SK-N-DZ (cell line): ENCODE measurements around the gene WFDC5.
"Not testable (repeated sequence)": the region's sequence is repeated elsewhere in the genome, so short reads cannot be mapped to it uniquely, and the experiment has no call there.

ENCODE experiments used
- DNase-seq: peaks from one replicate; pipeline ENCODE4 v3.0.0-alpha.2; 2015; ENCODE audit warnings: low spot score

Gene WFDC5

DNA sequence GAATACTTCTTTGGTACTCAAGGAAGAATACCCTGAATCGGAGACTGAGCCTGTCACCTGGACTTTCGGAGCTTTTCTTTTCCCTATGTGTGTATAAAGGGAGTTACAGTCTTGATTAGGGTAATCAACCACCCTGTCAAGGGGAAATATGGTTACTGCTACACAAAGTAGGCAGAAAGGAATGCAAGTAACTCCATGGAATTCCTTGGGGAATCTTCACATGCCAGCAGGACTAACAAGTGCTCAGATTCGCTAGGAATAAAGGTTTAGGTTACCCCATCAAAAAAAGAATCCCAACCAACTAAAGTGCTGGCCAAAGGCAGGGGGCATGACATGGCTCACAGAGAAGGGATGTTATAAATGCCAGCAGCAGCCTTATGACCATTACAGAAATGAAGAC is 24.5 kb downstream of the WFDC5 start:
- no peak for DNase-seq

DNA sequence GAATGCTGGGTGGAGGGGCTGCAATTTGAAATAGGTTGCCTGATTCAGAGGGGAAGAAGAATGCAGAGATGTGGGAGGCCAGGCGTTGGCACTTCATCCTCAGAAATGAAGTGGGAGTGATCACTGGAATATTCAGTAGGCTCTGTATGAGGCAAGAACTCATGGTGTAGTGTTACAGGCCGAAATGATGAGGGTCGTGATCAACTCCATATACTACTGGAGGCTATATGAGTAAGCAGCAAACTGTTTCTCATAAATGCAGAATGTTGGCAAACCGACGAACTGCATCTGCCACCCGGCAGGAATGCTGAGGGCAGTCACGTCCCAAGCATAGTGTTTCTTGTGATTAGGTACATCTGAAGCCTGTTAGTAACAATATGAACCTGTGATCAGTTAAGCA is 26.7 kb downstream of the WFDC5 start:
- no peak for DNase-seq

DNA sequence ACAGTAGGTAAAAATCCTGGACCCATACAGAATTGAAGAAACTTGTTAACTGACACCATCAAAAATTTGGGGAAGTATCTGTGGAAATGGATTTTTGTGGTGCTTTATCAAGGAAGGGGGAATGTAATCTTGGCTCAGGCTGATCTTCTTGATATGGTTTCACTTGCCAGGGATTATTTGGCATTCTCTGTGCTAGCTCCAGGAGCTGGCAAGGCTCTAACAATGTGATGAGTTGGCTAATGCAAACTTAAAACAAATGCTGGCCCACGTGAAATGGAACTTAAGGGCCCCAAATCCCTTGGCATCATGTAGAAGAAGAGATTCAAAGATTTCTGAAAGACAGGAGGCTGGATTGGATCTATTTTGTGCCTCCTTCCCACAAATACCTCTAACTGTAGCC is 27.2 kb downstream of the WFDC5 start:
- no peak for DNase-seq

DNA sequence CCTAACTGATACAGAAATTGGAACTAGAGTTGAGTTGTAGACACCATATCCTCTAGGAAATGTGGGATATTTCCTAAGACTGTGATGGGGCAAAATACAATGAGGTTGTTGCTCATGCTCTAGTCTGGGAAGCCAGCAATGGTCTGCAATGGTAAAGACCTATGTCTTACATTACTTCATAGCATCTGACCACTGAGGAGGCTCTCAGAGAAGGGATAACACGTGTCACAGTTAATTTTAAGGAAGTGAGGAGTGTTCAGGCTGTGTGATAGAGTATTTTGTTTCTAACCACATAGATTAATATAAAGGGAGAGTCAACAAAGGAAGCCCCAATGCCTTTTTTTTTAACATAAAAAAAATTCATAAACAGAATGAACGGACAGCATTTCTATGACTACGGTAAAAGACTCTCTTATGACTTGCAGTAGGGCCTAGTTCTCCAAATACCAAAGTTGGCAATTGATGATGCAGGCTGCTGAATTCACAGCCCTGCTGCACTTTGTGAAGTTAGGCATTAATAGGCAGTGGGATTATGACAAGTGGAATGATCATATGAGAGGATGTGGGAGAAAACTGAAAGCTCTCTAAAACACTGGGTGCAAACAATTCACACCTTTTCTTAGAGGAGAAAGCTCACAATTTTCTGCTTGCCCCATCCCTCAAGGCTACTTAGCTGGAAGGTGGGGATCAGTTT is 27.7 kb downstream of the WFDC5 start:
- no peak for DNase-seq

DNA sequence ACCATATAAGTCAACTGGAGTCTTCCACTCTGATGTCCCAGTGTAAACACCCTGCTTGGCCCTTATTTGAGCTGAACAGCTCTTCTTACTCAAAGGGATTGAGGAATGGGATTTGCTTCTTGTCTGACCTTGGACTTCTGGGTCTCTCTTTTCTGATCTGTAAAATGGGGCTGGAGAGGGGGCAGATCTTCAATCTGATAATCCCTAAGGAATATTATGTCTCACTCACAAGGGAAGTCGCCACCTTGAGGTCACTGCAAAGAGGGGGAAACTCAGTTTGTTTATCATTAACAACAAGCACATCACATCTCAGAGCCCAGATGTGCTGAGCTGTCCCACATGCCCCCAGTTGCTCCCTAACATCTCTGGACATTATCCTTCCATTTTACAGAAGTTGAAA is 29.1 kb downstream of the WFDC5 start:
- DNase-seq = no peak

DNA sequence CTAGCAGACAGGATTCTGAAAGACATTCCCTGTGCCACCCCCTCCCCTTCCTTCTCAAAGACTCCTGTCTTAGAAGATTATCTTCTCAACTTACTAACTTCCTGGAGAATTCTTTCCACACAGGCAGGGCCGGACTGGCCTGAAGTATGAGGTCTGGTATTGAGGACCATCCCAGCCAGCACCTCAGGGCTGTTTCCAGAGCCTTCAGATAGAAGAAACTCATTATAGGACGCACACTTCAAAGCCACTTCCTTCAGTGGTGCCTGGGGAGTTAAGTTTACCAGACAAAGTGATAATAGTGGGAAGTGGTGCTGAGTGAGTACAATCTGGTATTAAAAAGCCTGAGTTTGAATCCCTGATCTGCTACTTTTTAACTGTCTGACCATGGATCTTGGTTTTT is 29.7 kb downstream of the WFDC5 start:
- DNase-seq = no peak

DNA sequence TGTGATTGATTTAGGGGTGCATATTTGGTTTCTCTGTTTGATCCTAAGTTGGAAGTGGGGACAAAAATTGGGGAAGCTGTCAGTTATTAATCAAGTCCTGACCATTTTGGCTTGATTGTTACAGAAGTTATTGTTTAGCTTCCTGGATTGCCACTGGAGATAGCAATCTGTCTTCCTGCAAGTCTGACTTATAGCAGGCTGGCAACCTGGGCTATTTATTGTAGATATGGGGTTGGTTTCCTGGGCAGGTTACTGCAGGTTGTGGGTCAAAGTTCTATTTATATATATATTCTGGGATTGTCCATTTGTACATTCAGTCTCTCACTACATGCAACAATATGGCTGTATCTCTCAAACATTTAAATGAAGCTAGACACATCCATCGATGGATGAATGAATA is 31.8 kb downstream of the WFDC5 start:
- no peak for DNase-seq

DNA sequence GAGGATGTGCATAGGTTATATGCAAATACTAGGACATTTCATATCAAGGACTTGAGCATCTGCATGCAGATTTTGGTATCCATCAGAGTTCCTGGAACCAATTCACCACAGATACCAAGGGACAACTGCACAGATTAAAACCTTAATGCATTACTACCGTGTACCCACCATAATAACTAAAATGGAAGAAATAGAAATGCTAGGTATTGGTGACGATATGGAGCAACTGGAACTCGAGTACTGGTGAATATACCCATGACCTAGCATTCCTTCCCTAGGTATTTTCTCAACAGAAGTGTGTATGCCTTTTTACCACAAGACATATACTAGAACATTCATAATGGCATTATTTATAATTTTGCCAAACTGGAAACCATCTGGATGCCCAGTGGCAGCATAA is 32.5 kb downstream of the WFDC5 start:
- no peak for DNase-seq

DNA sequence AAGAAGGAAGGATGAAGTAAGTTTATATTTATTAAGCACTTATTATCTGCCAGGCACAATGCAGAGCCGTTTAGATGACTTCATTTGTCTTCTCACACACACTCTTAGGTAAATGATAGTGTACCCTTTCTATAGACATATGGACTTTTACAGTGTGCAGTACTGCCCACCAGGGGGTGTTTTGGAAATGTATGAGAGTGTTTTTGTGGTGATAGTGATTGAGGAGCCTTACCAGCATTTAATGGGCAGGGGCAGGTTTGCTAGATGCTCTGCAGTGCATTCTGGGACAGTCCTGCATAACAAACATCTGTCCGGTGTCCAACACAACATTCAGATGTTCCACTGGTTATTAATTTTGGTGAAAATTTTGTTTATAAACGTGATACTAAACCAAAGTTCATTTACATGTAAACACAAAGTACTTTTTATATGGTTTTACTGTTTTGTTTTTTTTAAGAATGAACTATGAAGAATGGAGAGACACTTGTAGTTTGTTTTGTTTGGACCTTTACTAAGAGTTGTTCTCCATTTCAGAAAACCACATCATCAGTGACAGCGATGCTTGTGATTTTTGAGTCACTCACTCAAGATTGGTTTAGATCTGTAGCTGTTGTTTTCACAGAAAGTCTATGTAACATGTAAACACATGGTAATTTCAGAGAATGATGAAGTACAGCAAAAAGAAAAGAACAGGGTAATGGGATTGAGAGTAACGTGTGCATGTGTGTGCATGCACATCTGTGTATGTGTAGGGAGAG is 33.9 kb downstream of the WFDC5 start:
- no peak for DNase-seq

DNA sequence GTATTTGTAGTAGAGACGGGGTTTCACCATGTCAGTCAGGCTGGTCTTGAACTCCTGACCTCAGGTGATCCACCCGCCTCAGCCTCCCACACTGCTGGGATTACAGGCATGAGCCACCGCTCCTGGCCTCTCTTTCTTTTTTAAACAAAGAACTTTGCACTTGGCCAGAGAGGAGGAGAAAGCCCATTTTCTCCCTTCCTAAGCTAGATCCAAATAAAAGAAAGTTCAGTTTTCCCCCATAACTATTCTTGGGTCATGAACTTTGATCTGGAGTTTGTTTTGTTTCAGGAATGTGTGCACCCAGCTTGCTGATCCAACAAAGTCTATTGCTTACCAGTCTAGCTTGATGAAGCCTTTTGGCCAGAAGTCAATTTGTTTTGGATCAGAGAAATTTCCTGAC is 37.4 kb downstream of the WFDC5 start:
- no peak for DNase-seq

DNA sequence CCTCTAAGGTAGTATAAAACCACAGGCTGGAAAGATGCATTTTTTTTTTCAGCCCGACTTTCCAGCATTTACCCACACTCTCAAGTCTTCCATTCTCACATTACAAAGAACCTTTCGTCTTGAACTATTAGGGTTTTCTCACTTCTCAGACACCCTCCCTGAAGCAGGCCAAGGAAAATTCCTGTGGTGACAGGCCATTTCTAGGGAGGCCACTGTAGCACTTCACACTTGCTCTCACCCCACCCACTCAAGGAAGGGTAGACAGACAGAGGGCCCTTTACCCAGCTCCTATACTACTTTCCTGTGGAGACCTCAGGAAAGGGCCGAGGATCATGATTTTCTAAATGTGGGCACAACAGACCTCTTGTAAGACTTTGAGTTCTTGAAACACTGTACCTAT is 41.8 kb downstream of the WFDC5 start:
- DNase-seq = no peak

DNA sequence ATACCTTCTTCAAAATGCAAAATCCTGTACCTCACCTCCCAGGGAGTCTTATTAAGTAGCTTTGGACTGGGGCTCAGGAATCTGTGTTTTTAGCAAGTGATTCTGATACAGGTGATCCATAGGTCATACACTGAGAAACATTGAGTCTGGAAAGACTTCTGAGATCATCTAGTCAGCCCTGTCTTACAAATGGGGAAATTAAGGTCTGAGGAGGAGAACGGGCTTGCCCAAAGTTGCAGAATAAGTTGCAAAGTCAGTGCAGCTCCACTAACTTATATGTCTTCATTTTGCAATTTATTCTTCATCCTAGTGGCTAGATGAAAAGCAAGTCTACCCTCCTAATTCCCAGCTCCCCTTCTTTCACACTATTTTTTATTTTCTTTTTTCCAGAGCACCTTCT is 42.9 kb downstream of the WFDC5 start:
- no peak for DNase-seq

DNA sequence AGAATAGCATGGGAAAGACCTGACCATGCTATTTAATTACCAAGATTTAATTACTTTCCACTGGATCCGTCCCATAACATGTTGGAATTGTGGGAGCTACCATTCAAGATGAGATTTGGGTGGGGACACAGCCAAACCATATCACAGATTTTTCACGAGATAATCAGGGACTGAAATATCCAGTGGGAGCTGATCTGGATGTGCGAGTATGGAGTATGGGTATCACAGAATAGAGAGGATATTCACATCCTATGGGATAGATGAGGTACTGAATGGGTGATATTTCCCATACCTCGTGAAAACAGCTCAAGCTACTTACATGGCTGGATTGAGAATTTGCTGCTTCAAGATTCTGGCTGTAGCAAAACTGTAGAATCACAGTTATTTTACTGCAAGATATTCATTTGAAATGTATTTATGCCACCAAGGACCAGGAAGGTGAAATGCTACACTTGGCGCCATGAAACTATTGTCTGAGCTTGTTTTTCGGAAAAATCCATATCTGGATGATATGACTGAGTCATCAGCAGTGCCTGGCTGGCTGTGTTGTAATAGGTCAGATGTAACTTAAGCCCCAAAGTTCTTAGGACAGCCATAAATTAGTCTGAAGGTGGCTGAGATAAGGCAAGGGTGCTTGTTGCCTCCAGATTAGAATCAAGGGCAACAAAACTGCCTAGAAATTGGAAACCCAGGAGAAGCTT is 43.9 kb downstream of the WFDC5 start:
- DNase-seq = no peak

DNA sequence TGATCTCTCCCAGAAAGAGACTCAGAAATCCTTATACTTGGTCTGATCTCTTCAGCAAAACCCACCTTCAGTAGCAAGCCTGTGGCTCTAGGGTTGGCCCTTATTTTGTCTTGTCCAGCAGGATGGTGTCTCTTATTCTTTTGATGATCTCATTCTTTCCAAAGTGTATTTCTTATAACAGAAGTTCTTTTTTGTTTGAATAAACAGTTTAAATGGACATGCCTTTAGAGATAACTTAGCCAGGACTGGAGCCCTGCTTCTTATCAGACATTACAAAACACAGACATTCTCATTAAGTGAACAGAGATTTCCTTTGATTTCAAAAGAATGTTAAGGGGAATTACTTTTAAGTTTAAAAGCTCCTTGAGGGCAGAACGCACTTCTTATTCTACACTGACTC is 45.7 kb downstream of the WFDC5 start:
- DNase-seq = no peak

DNA sequence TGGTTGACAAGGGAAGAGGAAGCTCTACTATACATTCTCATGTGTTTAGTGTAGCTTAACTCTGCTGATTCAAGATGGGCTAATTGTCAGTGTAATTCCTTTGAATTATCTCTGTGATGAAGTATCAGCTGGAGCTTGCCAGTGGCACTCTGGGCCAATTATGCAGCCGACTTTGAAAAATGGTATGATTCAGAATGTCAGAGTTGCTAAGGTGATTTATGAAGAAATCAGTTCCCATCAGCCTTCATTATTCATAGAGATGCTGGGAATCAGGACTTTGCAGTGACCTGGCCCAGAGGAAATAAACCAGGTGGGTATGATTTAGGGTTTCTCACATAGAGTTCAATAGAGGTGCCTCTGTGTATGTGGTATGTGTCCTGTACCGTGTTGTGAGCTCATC is 47.4 kb downstream of the WFDC5 start:
- DNase-seq = no peak

DNA sequence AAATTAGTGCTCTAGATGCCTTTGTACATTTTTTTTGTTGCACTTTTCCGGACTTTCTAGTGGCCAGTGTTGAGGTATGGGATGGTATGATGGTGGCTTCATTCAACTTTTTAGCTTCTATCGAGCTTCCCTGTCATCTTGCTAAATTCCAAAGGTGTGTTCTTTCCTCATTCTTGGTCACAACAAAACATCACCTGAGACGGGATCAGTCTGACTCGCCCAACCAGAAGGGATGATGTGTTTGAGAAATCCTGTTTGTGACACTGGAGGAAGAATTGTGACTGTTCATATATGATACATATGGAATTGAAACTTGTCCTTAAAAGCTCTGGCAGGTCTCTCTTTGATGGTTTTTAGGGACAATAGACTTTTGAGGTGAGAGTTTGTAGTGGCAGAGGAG is 47.9 kb downstream of the WFDC5 start:
- DNase-seq = no peak

DNA sequence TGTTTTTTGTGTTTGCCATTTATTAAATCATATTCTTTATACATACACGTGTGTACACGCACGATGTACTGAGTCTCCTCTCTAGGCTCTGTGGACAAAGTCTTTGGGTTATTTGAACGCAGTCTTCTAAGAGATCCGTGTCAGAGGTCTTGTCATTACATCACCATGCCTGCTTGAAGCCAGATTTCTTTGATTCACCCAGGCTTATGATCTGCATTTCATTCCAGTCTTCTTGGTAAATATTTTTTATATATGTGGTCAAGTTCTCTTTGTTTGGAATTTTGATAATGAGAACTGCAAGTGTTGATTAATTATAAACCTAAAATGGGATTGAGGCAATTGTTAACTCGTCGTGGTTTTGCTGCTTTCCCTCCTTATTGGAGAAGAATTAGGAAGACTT is 48.6 kb downstream of the WFDC5 start:
- DNase-seq = no peak

DNA sequence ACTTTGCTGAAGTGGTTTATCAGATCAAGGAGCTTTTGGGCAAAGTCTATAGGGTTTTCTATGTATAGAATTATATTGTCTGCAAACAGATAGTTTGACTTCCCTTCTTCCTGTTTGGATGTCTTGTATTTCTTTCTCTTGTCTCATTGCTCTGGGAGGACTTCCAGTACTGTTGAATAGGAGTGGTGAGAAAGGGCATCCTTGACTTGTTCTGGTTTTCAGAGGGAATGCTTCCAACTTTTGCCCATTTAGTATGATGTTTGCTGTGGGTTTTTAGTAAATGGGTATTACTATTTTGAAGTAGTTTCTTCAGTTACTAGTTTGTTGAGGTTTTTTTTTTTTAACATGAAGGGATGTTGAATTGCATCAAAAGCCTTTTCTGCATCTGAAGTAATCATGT is 50.2 kb downstream of the WFDC5 start:
- no peak for DNase-seq

DNA sequence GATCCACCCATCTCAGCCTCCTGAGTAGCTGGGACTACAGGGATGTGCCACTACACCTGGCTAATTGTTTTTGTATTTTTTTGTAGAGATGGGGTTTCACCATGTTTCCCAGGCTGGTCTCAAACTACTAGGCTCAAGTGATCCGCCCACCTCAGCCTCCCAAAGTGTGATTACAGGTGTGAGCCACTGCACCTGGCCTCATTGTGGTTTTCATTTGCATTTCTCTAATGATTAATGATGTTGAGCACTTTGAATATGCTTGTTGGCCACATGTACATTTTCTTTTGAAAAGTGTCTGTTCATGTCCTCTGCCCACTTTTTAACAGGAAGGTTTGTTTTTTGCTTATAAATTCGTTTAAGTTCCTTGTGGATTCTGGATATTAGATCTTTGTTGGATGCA is 51.9 kb downstream of the WFDC5 start:
- DNase-seq = not testable (repeated sequence)

DNA sequence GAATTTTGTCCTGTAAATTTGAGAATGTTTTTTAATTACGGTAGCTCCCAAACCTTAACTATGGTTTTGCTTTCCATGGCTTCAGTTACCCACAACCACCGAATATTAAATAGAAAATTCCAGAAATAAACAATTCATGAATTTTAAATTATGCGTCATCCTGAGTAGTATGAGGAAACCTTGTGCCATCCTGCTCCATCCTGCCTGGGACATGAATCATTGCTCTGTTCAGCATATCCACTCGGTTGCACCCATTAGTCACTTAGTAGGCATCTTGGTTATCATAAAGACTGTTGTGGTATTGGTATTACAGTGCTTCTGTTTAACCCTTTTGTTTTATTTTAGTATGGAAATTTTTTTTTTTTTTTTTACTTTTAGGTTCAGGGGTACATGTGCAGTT is 53.7 kb downstream of the WFDC5 start:
- no peak for DNase-seq

DNA sequence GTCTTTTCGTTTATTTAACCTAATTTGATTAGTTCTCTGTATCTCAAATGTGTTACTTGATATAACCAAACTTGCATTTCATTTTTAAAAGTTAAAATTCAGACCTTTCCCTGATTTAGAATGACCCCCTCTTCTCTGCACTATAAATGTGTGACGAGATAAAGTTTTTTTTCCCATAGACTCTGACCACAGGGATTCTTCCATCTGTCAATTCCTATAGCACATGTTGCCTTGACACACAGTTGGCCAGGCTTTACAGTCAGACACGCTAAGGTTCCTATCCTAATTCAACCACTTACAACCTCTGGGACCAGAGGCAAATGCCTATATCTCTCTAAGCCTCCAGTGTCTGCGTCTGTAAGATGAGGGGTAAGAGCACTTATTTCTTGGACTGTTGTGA is 54.7 kb downstream of the WFDC5 start:
- DNase-seq = no peak
